Natural killer cell treated with Interleukin-12 subunit alpha and Interleukin-12 subunit beta and Interleukin-15 and Interleukin-18, amount 100 ng/mL, for 72 hours (primary cell): ENCODE data around the gene DENND2A. TPM values are rescaled to one million over a fixed set of nuclear protein-coding genes. Genes with fewer than 3 reads are reported as not detected.
"Not testable (repeated sequence)": the region's sequence is repeated elsewhere in the genome, so short reads cannot be mapped to it uniquely, and the experiment has no call there.

ENCODE experiments used
- ATAC-seq, 2 donors: fragments of 150-1000 bp; cut with Tn5 transposase in 1 of 2; sonication (Bioruptor Pico), chemical (Tn5 transposase) in 1 of 2; 2 replicates each; pipeline ENCODE4 v1.10.0; 2021
- DNase-seq: peaks from one replicate; pipeline ENCODE4 v3.0.0; 2022; ENCODE audit warnings: low spot score
- H3K27ac Mint-ChIP-seq, 2 donors: 1 replicate in 1 of 2; 2 replicates in 1 of 2; pipeline ENCODE4 v1.8.0; 2022; ENCODE audit warnings: mixed read lengths in 2 of 2, mild to moderate bottlenecking in 1 of 2, moderate library complexity in 1 of 2
- H3K27me3 Mint-ChIP-seq, 2 donors: 1 replicate in 1 of 2; 2 replicates in 1 of 2; pipeline ENCODE4 v1.8.0; 2022; ENCODE audit warnings: mixed read lengths in 2 of 2
- H3K36me3 Mint-ChIP-seq: one replicate; pipeline ENCODE4 v1.8.0; 2022; ENCODE audit warnings: mixed read lengths
- H3K4me1 Mint-ChIP-seq, 2 donors: 1 replicate in 1 of 2; 2 replicates in 1 of 2; pipeline ENCODE4 v1.8.0; 2022; ENCODE audit warnings: low read depth in 2 of 2, mixed read lengths in 2 of 2, mild to moderate bottlenecking in 1 of 2
- H3K4me3 Mint-ChIP-seq: one replicate; pipeline ENCODE4 v1.8.0; 2022; ENCODE audit warnings: mixed read lengths
- H3K9me3 Mint-ChIP-seq: 2 replicates; pipeline ENCODE4 v1.8.0; 2022; ENCODE audit warnings: mixed read lengths
- total RNA-seq, 2 donors: library from RNA; stranded (reverse); gene quantifications; one replicate each; pipeline ENCODE4 v1.2.3, GENCODE V29; 2022

The DENND2A gene
- total RNA-seq, 2 donors from 2014 or later: not detected

GRCh38 chr7:140646931-140647647, 6.5 kb upstream of the DENND2A start:
- H3K36me3 Mint-ChIP-seq: no peaks in the 10 kb centered on the region
- no peaks in the 10 kb centered on the region for H3K9me3 Mint-ChIP-seq
- H3K4me1 Mint-ChIP-seq: peaks cover 0 to 8% of the 10 kb centered on the region in 2 donors
- ATAC-seq (peak; percentile 78 to 80), DNase-seq (peak; percentile 69)
- H3K27ac Mint-ChIP-seq: no peak overlapping the region
- H3K4me3 Mint-ChIP-seq: no peak overlapping the region
- peaks cover 11 to 14% of the 10 kb centered on the region in 2 donors for H3K27me3 Mint-ChIP-seq

- ATAC-seq (no peak), DNase-seq (no peak)
- H3K27ac Mint-ChIP-seq: no peak overlapping the region
- no peak overlapping the region for H3K4me3 Mint-ChIP-seq
- no peaks in the 10 kb centered on the region for H3K36me3 Mint-ChIP-seq
- peaks cover 0 to 8% of the 10 kb centered on the region in 2 donors for H3K4me1 Mint-ChIP-seq
- H3K9me3 Mint-ChIP-seq: no peaks in the 10 kb centered on the region
- peaks cover 19 to 24% of the 10 kb centered on the region in 2 donors for H3K27me3 Mint-ChIP-seq
These were observed 4.7 kb upstream of the DENND2A start for GRCh38 chr7:140645166-140645900.

- H3K27me3 Mint-ChIP-seq: peaks cover 24 to 28% of the 10 kb centered on the region in 2 donors
- not testable (repeated sequence) for H3K27ac Mint-ChIP-seq, ATAC-seq, H3K9me3 Mint-ChIP-seq, DNase-seq, H3K4me3 Mint-ChIP-seq, H3K36me3 Mint-ChIP-seq
- H3K4me1 Mint-ChIP-seq: peaks cover 5 to 12% of the 10 kb centered on the region in 2 donors
These were observed 4.1 kb upstream of the DENND2A start for GRCh38 chr7:140644761-140645160.

- ATAC-seq (no peak), DNase-seq (no peak)
- Mint-ChIP-seq H3K4me1 (peaks cover 9 to 21% of the 10 kb centered on the region in 2 donors), H3K9me3 (no peaks in the 10 kb centered on the region), H3K36me3 (no peaks in the 10 kb centered on the region), H3K27me3 (peaks cover 33 to 35% of the 10 kb centered on the region in 2 donors), H3K4me3 (no peak overlapping the region), H3K27ac (no peak overlapping the region)
These were observed 2.8 kb upstream of the DENND2A start for GRCh38 chr7:140643416-140643815.

GRCh38 chr7:140641524-140642195, 1.0 kb upstream of the DENND2A start:
- ATAC-seq: no peak
- H3K4me1 Mint-ChIP-seq: peaks cover 9 to 15% of the 10 kb centered on the region in 2 donors
- no peaks in the 10 kb centered on the region for H3K36me3 Mint-ChIP-seq
- H3K9me3 Mint-ChIP-seq: no peaks in the 10 kb centered on the region
- H3K27me3 Mint-ChIP-seq: peaks cover 47 to 50% of the 10 kb centered on the region in 2 donors
- no peak for DNase-seq
- H3K27ac Mint-ChIP-seq: no peak overlapping the region
- H3K4me3 Mint-ChIP-seq: no peak overlapping the region

GRCh38 chr7:140640060-140640637, 464 bp downstream of the DENND2A start:
- no peaks in the 10 kb centered on the region for H3K36me3 Mint-ChIP-seq
- H3K9me3 Mint-ChIP-seq: no peaks in the 10 kb centered on the region
- DNase-seq (no peak), ATAC-seq (peak; percentile 31 to 46)
- no peak overlapping the region for H3K27ac Mint-ChIP-seq
- H3K4me3 Mint-ChIP-seq: peak overlapping the region; percentile 58
- H3K27me3 Mint-ChIP-seq: peaks cover 50 to 52% of the 10 kb centered on the region in 2 donors
- peaks cover 9 to 14% of the 10 kb centered on the region in 2 donors for H3K4me1 Mint-ChIP-seq

GRCh38 chr7:140639366-140640053, 1.1 kb downstream of the DENND2A start:
- H3K4me1 Mint-ChIP-seq: peaks cover 9 to 14% of the 10 kb centered on the region in 2 donors
- no peaks in the 10 kb centered on the region for H3K9me3 Mint-ChIP-seq
- H3K4me3 Mint-ChIP-seq: peak overlapping the region; percentile 58
- DNase-seq (no peak), ATAC-seq (no peak)
- H3K27me3 Mint-ChIP-seq: peaks cover 50% of the 10 kb centered on the region in 2 donors
- no peak overlapping the region for H3K27ac Mint-ChIP-seq
- no peaks in the 10 kb centered on the region for H3K36me3 Mint-ChIP-seq

GRCh38 chr7:140638173-140638791, 2.3 kb downstream of the DENND2A start:
- no peak overlapping the region for H3K27ac Mint-ChIP-seq
- peaks cover 43% of the 10 kb centered on the region in 2 donors for H3K27me3 Mint-ChIP-seq
- H3K4me3 Mint-ChIP-seq: no peak overlapping the region

GRCh38 chr7:140637400-140637799, 3.2 kb downstream of the DENND2A start:
- no peaks in the 10 kb centered on the region for H3K9me3 Mint-ChIP-seq
- H3K27me3 Mint-ChIP-seq: peaks cover 43% of the 10 kb centered on the region in 2 donors
- H3K36me3 Mint-ChIP-seq: no peaks in the 10 kb centered on the region
- no peak overlapping the region for H3K27ac Mint-ChIP-seq
- peaks cover 9 to 14% of the 10 kb centered on the region in 2 donors for H3K4me1 Mint-ChIP-seq
- DNase-seq: no peak
- no peak overlapping the region for H3K4me3 Mint-ChIP-seq
- no peak for ATAC-seq

More at GRCh38 chr7:140638173-140638791, 2.3 kb downstream of the DENND2A start:
- Mint-ChIP-seq H3K36me3 (no peaks in the 10 kb centered on the region), H3K9me3 (no peaks in the 10 kb centered on the region), H3K4me1 (peaks cover 9 to 14% of the 10 kb centered on the region in 2 donors)
- no peak for DNase-seq
- ATAC-seq: no peak

GRCh38 chr7:140635816-140636215, 4.8 kb downstream of the DENND2A start:
- Mint-ChIP-seq H3K27me3 (peaks cover 33 to 36% of the 10 kb centered on the region in 2 donors), H3K36me3 (no peaks in the 10 kb centered on the region), H3K4me3 (no peak overlapping the region), H3K4me1 (peaks cover 9 to 14% of the 10 kb centered on the region in 2 donors), H3K9me3 (no peaks in the 10 kb centered on the region), H3K27ac (no peak overlapping the region)
- ATAC-seq (no peak), DNase-seq (no peak)

GRCh38 chr7:140635345-140635744, 5.3 kb downstream of the DENND2A start:
- DNase-seq: no peak
- peaks cover 9 to 14% of the 10 kb centered on the region in 2 donors for H3K4me1 Mint-ChIP-seq
- no peak for ATAC-seq
- peaks cover 33 to 36% of the 10 kb centered on the region in 2 donors for H3K27me3 Mint-ChIP-seq
- H3K4me3 Mint-ChIP-seq: no peak overlapping the region
- no peaks in the 10 kb centered on the region for H3K36me3 Mint-ChIP-seq
- H3K9me3 Mint-ChIP-seq: no peaks in the 10 kb centered on the region
- no peak overlapping the region for H3K27ac Mint-ChIP-seq

GRCh38 chr7:140631602-140632001, 9.0 kb downstream of the DENND2A start:
- Mint-ChIP-seq H3K4me1 (no peaks in the 10 kb centered on the region), H3K36me3 (no peaks in the 10 kb centered on the region), H3K27me3 (peaks cover 11% of the 10 kb centered on the region in 2 donors), H3K9me3 (no peaks in the 10 kb centered on the region), H3K27ac (no peak overlapping the region), H3K4me3 (no peak overlapping the region)
- ATAC-seq: no peak
- DNase-seq: no peak

GRCh38 chr7:140631021-140631420, 9.6 kb downstream of the DENND2A start:
- H3K36me3 Mint-ChIP-seq: no peaks in the 10 kb centered on the region
- no peaks in the 10 kb centered on the region for H3K9me3 Mint-ChIP-seq
- no peak overlapping the region for H3K27ac Mint-ChIP-seq
- H3K4me3 Mint-ChIP-seq: no peak overlapping the region
- H3K27me3 Mint-ChIP-seq: peaks cover 10 to 11% of the 10 kb centered on the region in 2 donors
- DNase-seq: no peak
- no peak for ATAC-seq
- H3K4me1 Mint-ChIP-seq: no peaks in the 10 kb centered on the region
